Ectodermal cell (in vitro differentiated cells): ENCODE results near the gene ELAPOR2.

Experiments used
- H3K27ac ChIP-seq: 2 replicates; pipeline ENCODE4 v1.7.0; 2013; ENCODE audit warnings: mild to moderate bottlenecking, low read depth, low read length; ENCODE audit not compliant: insufficient read depth, poor library complexity, severe bottlenecking
- H3K27me3 ChIP-seq: 2 replicates; pipeline ENCODE4 v1.7.0; 2013; ENCODE audit warnings: mild to moderate bottlenecking, low read length; ENCODE audit not compliant: insufficient read depth, control insufficient read depth, poor library complexity, severe bottlenecking
- H3K36me3 ChIP-seq: one replicate; pipeline ENCODE4 v1.7.0; 2013; ENCODE audit warnings: low read length; ENCODE audit not compliant: control insufficient read depth, insufficient read depth
- H3K4me1 ChIP-seq: one replicate; pipeline ENCODE4 v1.7.0; 2013; ENCODE audit warnings: low read length; ENCODE audit not compliant: control insufficient read depth, insufficient read depth
- H3K4me3 ChIP-seq: 2 replicates; pipeline ENCODE4 v1.7.0; 2013; ENCODE audit warnings: low read depth, low read length, control low read depth; ENCODE audit not compliant: insufficient read depth
- H3K9me3 ChIP-seq: 2 replicates; pipeline ENCODE4 v1.7.0; 2013; ENCODE audit warnings: mild to moderate bottlenecking, low read length, moderate library complexity; ENCODE audit not compliant: control insufficient read depth
- WGBS, 2 experiments: methylation state at CpG; one replicate each; pipeline ENCODE4 v1.1.7; 2013; ENCODE audit warnings: missing lambda C conversion rate in 2 of 2; 5-methylcytosine and 5-hydroxymethylcytosine counted together

ELAPOR2 gene

GRCh38 chr7:87016606-87017005 is 42.8 kb downstream of the ELAPOR2 start:
- H3K27me3 ChIP-seq, result no peaks in the 10 kb centered on the region
- no peaks in the 10 kb centered on the region for H3K4me1 ChIP-seq
- H3K36me3 ChIP-seq, result no peaks in the 10 kb centered on the region
- no peak overlapping the region for H3K4me3 ChIP-seq
- no peaks in the 10 kb centered on the region for H3K9me3 ChIP-seq
- no peak overlapping the region for H3K27ac ChIP-seq
- WGBS, 2 experiments, result no CpG with 5 or more reads among the region's 4 CpGs

DNA sequence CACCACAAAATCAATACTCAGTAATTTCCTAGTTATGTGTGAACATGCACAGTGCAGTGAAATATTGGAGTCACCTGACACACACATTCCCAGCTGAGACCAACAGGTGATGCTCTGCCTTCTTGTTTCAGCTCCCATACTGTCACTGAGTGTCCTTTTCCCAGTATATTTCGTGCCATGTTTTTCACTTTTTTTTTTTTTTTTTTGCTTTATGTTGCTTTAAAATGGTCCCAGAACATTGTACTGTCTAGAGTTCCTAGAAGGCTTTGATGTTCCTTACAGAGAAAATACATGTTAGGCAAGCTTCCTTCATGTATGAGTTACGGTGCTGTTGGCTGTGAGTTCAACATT is 45.6 kb downstream of the ELAPOR2 start:
- Histone ChIP-seq H3K4me1 (no peaks in the 10 kb centered on the region), H3K9me3 (no peaks in the 10 kb centered on the region), H3K4me3 (no peak overlapping the region), H3K27me3 (no peaks in the 10 kb centered on the region), H3K27ac (no peak overlapping the region), H3K36me3 (no peaks in the 10 kb centered on the region)
- 86 to 100% methylated on average over 1 to 2 of the region's 2 CpGs for WGBS, 2 experiments

GRCh38 chr7:87013136-87013839 is 46.2 kb downstream of the ELAPOR2 start:
- Histone ChIP-seq H3K4me3 (no peak overlapping the region), H3K9me3 (no peaks in the 10 kb centered on the region), H3K27me3 (no peaks in the 10 kb centered on the region), H3K27ac (no peak overlapping the region), H3K4me1 (no peaks in the 10 kb centered on the region), H3K36me3 (no peaks in the 10 kb centered on the region)
- WGBS, 2 experiments, result 94 to 98% methylated on average over 3 of the region's 3 CpGs
